ENCODE measurements around the gene ITGA3. TPM values are rescaled to one million over a fixed set of nuclear protein-coding genes. Genes with fewer than 3 reads are reported as not detected.

Gene ITGA3
- total RNA-seq, 1 experiment from 2014 or later: 22.5 TPM

DNA sequence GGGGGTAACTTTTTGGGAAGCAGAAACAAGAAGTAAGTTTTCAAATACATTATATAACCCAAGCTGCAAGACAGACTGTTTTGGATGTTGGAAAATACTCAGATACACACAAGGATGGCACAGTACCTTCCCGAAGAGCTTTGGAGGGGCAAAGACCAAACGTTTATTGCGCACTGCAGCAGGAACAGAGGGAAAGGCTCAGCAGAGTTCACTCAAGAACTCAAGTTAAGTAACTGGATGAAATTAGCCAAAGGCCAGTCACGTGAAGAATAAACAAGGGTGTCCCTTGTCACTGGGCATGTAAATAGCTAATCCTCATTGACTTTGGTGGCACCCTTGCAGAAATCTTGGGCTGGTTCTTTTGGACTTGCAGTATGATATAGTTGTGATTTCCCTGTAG lies 42.0 kb downstream of the ITGA3 start:
- no peak overlapping the region for H4K8ac ChIP-seq (replicated peaks; ENCODE audit: insufficient read length, low read depth, low read length)
- H3K27ac ChIP-seq (ENCODE audit: insufficient read length, low read depth, low read length): no peak overlapping the region
- Mint-ChIP-seq H3K4me3 (no peak overlapping the region), H3K27me3 (ENCODE audit: low read depth) (peaks cover 2% of the 10 kb centered on the region; the same call in 1 of the 2 replicates), H3K36me3 (ENCODE audit: insufficient read depth in 1 of 3, low read depth in 3 of 3) (peaks cover 0 to 8% (median 0%) of the 10 kb centered on the region in 3 experiments; a peak in 4 of 7 replicates), H3K9me3 (no peaks in the 10 kb centered on the region), H3K4me1 (peaks cover 32 to 40% of the 10 kb centered on the region in 2 experiments), H3K27ac (no peak overlapping the region)
- no peak overlapping the region for H3K23ac ChIP-seq (ENCODE audit: insufficient read length, low read depth, low read length)
- H2BK120ac ChIP-seq (ENCODE audit: low read depth, low read length, poor library complexity, severe bottlenecking): no peak overlapping the region
- H2AFZ ChIP-seq (ENCODE audit: low read length): no peak overlapping the region
- no peak overlapping the region for H4K91ac ChIP-seq (ENCODE audit: insufficient read length, low read depth, low read length)
- H3K79me2 ChIP-seq (ENCODE audit: insufficient read depth, low read length): no peaks in the 10 kb centered on the region
- H2AK5ac ChIP-seq (ENCODE audit: insufficient read length, low read length): no peak overlapping the region
- no CpG with 5 or more reads among the region's 4 CpGs for WGBS (ENCODE audit: extremely low coverage, insufficient read length, low lambda C conversion rate)
- H2BK15ac ChIP-seq (ENCODE audit: low read depth, low read length): no peak overlapping the region
- TF ChIP-seq, protein P1, sequence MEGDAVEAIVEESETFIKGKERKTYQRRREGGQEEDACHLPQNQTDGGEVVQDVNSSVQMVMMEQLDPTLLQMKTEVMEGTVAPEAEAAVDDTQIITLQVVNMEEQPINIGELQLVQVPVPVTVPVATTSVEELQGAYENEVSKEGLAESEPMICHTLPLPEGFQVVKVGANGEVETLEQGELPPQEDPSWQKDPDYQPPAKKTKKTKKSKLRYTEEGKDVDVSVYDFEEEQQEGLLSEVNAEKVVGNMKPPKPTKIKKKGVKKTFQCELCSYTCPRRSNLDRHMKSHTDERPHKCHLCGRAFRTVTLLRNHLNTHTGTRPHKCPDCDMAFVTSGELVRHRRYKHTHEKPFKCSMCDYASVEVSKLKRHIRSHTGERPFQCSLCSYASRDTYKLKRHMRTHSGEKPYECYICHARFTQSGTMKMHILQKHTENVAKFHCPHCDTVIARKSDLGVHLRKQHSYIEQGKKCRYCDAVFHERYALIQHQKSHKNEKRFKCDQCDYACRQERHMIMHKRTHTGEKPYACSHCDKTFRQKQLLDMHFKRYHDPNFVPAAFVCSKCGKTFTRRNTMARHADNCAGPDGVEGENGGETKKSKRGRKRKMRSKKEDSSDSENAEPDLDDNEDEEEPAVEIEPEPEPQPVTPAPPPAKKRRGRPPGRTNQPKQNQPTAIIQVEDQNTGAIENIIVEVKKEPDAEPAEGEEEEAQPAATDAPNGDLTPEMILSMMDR (conservative IDR thresholded peaks at IDR 0.05): no peak
- no peaks in the 10 kb centered on the region for H3K79me1 ChIP-seq (ENCODE audit: insufficient read depth, low read depth, low read length, poor library complexity, severe bottlenecking)
- H2BK20ac ChIP-seq (ENCODE audit: low read depth, low read length, poor library complexity, severe bottlenecking): no peak overlapping the region
- no peaks in the 10 kb centered on the region for H3K9me3 ChIP-seq (ENCODE audit: control insufficient read depth, low read depth, low read length)
- no peak for DNase-seq
- H4K20me1 ChIP-seq (ENCODE audit: control insufficient read depth, insufficient read depth, insufficient read length): no peaks in the 10 kb centered on the region
- H3K27me3 ChIP-seq (ENCODE audit: insufficient read depth, low read length): no peaks in the 10 kb centered on the region
- H3T11ph ChIP-seq (ENCODE audit: low read length): no peak overlapping the region
- H3K4me2 ChIP-seq (ENCODE audit: insufficient read depth, insufficient read length, low read length): no peak overlapping the region
- H2BK5ac ChIP-seq (ENCODE audit: insufficient read length, low read length): no peak overlapping the region
- no peak overlapping the region for H3K4ac ChIP-seq (ENCODE audit: low read depth, low read length)
- no peaks in the 10 kb centered on the region; the same call in 1 of the 2 replicates for H3K4me1 ChIP-seq (ENCODE audit: insufficient read depth, low read length)
- no peak overlapping the region for H4K5ac ChIP-seq (ENCODE audit: insufficient read length, low read depth, low read length)
- H3K56ac ChIP-seq (ENCODE audit: insufficient read length, low read depth, low read length): no peak overlapping the region
- H3K14ac ChIP-seq (ENCODE audit: insufficient read depth, low read length): no peak overlapping the region
- H3K9ac ChIP-seq (ENCODE audit: extremely low read depth, insufficient read length, low read length): no peak overlapping the region
- peaks cover 12% of the 10 kb centered on the region for H3K23me2 ChIP-seq (ENCODE audit: insufficient read length, low read depth, low read length, poor library complexity, severe bottlenecking)
- H2BK12ac ChIP-seq (ENCODE audit: insufficient read length, low read depth, low read length): no peak overlapping the region
- H3K18ac ChIP-seq (ENCODE audit: insufficient read length, low read depth, low read length): no peak overlapping the region
